NCI-H345 (cell line): ENCODE results near the gene ATP4A.
"Not testable (repeated sequence)": the region's sequence is repeated elsewhere in the genome, so short reads cannot be mapped to it uniquely, and the experiment has no call there.

Experiments used
- DNase-seq: peaks from one replicate; lab custom pipeline; 2025; lab: John Stamatoyannopoulos, UW

The ATP4A gene

DNA sequence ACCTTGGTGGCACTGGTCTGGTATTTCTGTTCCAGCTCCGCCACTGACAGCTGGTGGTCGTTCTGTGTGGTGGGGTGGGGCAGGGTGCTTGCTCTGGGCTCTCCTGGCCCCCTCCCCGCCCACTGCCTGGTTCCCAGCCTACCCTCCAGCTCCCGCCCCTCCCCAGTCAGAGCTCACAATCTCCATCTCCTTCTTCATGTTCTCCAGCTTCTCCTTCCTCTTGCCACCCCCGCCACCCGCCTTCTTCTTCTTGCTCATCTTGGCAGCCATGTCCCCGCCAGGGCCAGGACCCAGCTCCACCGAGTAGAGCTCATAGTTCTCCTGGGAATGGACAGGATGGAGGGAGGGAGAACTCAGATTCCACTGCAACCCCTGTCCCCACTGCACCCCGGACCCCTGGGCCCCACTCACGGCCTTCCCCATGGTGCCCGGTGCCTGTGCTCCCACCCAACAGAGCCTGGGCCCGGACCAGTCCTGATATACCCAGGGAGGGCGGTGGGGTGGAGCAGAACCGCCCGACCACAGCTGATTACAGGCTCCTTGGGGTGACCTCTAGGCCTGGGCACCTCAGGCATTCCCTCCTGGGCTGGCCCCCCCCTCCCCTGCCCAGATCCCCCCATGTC is at the start of gene ATP4A:
TSS of gene ATP4A (minus strand) at position 452 of the 623 bp plus-strand sequence. CDS start at position 423, 29 bp downstream.
- DNase-seq: no peak

DNA sequence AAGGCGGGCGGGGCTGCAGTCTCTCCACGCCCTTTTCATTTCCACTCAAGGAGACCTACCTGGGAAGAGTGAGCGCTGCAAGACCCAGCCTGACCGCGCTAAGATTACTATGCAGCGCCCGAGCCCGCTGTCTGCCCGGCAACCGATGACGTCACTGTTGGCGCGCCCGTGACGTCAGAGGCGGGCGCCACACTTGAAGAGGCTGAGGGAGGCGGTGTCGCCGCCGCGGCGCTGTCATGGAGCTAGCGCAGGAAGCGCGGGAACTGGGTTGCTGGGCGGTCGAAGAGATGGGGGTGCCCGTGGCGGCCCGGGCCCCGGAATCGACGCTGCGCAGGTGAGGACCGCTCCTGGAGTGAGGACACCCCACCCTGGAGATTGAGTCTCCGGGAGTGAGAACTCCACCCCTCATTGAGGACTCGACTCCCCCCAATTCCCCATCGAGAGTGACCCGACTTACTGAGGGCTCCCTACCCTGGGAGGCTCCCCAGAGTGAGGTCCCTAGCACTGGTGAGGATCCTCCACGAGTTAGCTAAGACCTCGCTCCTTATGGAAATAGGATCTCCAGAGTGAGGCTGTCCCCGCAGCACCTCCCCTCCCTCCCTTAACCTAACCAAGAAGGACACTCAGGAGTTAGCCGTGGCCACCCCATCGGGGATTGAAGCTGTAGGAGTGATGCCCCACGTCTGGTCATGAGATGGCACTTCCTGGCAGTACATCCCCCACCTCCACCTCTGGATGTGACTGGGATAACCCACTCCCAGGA is 49.3 kb upstream of the ATP4A start, which contains the start of gene HAUS5:
TSS of gene HAUS5 (plus strand) at position 177 of the 763 bp plus-strand sequence. CDS start at position 237, 60 bp downstream.
- peak; percentile 98 for DNase-seq

DNA sequence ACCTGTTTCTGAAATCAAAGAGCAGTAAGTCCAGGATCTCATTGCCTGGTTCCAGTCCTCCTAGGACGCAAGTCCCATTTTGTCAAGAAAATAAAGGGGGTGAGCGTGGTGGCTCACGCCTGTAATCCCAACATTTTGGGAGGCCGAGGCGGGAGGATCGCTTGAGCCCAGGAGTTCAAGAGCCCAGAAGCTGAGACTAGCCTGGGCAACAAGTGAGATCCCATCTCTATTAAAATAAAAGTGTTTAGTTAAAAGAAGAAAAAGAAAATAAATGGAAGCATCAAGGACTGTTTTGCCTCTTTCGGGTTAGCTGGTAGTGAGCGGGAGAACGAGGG is 48.7 kb upstream of the ATP4A start:
- DNase-seq: no peak

DNA sequence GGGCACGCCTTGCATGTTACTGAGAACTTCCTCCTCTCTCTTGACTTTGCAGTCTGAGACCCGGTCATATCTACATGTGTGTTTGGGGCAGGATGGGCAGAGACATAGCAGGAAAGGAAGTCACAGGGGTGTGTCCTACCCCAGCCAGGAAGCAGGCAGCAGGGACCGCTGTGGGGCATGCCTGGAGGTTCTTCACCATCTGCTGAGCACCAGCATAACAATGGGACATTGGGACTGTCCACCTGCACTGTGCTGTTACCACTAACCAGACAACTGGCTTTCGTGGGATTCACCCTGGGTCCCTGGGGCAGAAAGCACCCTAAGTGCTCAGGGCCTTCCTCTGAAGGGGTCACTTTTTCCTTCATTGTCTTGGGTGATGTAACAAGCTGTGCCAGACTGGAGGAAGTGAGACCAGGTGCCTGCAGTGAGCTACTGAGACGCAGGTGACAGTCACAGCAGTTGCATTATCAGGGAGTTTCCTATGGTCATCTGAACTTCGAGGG is 46.4 kb upstream of the ATP4A start:
- no peak for DNase-seq

DNA sequence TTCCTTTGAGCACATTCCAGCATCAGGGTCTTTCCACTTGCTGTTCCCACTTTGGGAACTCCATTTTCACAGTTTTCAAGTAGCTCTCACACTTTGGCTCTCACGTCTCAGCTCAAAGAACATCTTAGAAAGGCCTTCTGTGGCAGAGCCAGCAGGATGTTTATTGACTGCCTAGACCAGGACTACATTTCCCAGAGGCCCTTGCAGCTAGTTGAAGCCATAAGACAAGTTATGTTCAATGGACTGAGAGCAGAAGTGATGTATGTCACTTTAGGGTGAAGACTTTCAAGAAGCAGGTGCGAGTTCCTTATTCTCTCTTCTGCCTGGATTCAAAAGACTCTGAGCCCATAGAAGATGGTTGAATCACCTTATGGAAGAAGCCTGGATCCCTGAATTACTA is 44.8 kb upstream of the ATP4A start:
- no peak for DNase-seq

DNA sequence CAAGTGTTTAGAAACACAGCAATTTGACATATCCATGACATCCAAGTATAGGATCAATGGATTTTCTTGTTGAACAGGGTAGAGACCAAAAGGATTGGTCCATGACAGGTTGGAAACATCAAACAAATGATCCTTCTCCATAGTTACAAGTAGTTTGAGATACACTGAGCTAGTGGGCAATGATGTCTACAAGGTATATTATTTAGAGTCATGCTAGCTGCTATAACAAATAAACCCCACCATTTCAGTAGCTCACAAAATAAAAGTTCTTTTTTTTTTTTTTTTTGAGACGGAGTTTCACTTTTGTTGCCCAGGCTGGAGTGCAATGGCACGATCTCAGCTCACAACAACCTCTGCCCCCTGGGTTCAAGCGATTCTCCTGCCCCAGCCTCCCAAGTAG is 44.2 kb upstream of the ATP4A start:
- no peak for DNase-seq

DNA sequence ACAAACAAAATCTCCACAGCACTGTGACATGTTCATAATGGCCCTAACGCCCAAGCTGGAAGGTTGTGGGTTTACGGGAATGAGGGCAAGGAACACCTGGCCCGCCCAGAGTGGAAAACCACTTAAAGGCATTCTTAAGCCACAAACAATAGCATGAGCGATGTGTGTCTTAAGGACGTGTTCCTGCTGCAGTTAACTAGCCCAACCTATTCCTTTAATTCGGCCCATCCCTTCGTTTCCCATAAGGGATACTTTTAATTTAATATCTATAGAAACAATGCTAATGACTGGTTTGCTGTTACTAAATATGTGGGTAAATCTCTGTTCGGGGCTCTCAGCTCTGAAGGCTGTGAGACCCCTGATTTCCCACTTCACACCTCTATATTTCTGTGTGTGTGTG is 43.7 kb upstream of the ATP4A start:
- not testable (repeated sequence) for DNase-seq

DNA sequence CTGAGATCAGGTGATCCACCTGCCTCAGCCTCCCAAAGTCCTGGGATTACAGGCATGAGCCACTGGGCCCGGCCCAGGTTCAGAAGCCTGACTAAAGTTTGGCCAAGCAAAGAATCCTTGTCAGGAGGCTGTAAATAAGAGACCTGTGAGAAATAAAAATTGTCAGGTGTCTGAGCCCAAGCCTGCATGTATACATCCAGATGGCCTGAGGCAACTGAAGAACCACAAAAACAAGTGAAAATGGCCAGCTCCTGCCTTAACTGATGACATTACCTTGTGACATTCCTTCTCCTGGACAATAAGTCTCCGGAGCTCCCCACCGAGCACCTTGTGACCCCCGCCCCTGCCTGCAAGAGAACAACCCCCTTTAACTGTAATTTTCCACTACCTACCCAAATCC is 41.0 kb upstream of the ATP4A start:
- DNase-seq: not testable (repeated sequence)

DNA sequence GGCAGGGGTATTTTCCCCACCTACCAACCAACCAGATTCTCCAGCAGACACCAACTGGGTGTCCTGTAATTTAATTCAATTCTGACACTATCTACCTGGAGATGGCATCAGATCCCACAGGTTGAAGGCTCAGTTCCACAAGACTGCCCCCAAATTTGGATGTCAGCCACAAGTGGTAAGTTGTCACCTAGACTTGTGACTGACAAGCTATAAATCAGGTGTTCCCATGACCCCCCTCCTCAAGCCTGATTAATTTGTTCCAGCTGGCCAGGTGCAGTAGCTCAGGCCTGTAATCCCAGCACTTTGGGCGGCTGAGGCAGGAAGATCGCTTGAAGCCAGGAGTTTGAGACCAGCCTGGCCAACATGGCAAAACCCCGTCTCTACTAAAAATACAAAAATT is 38.5 kb upstream of the ATP4A start:
- peak; percentile 25 for DNase-seq

DNA sequence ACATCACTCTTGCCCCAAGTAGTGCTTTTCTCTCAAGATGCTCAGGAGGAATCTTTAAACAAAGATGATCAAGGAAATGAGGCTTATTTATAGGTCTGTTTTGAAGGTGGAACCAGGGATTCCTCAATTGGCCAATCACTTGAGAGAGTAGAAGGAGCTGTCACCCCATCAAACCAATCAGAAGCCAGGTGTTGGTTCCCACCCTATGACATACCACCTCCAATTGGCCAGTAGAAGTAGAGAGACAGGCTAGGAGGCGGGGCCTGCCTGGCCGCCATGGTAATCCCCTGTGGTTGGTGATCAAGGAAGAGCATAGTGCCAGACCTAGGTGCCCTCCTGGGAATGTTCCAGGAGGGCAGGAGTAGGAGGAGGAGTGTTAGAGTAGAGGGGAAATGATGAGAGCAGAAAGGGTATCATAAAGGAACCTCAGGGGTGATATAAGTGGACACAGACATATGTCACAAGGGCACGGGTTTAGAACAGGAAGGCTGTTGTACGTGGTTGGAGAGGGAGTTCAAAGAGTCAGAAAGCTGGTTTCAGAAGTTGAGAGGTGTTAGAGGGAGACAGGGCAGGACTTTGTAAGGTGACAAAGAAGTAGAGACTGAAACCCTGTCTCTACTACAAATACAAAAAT is 33.0 kb upstream of the ATP4A start:
- no peak for DNase-seq

DNA sequence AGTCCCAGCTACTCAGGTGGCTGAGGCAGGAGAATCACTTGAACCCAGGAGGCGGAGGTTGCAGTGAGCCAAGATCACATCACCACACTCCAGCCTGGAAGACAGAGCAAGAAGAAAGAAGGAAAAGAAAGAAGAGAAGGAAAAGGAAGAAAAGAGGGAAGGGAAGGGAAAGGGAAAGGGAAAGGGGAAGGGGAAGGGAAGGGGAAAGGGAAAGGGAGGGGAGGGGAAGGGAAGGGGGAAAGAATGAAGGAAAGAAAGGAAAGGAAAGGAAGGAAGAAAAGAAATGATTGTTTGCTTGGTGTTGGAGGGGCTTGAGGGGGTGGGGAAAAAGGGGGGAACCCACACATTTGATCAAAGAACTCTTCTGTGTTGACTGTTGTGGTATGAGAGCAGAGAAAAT is 32.5 kb upstream of the ATP4A start:
- no peak for DNase-seq

DNA sequence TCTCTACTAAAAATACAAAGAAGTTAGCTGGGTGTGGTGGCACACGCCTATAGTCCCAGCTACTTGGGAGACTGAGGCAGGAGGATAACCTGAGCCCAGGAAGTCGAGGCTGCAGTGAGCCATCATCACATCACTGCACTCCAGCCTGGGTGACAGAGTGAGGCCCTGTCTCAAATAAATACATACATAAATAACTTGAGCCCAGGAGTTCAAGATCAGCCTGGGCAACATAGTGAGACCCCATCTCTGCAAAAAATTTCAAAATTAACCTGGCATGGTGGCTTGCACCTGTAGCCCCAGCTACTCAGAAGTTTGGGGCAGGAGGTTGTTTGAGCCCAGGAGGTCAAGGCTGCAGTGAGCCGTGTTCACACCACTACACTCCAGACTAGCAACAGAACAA is 31.6 kb upstream of the ATP4A start:
- DNase-seq: not testable (repeated sequence)

DNA sequence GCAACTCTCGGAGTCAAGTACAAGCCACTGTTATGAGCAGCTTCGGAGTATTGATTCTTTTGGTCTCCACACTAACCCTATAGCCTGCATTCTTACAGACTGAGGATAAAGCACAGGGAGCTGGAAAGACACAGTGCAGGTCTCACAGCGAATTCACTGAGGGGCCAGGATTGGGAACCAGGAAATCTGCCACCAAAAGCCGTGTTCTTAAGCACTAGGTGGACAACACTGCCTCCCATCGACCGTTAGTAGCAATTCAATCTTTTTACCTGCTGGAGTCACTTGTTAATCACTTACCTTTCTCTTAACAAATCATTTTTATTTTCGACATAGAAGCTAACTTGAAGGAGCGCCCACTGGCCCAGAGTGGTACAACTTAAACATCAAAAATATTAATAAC is 28.8 kb upstream of the ATP4A start:
- peak; percentile 48 for DNase-seq

DNA sequence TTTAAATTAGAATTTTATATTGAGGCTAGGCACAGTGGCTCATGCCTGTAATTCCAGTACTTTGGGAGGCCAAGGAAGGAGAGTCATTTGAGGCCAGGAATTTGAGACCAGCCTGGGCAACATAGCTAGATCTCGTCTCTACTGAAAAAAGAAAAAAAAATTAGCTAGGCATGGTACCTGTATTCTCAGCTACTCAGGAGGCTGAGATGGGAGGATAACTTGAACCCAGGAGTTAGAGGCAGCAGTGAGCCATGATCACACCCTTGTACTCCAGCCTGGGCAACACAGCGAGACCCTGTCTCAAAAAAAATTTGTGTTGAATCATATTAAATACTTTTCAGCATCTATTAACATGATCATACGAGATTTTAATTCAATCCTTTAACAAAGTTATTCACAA is 27.4 kb upstream of the ATP4A start:
- no peak for DNase-seq

DNA sequence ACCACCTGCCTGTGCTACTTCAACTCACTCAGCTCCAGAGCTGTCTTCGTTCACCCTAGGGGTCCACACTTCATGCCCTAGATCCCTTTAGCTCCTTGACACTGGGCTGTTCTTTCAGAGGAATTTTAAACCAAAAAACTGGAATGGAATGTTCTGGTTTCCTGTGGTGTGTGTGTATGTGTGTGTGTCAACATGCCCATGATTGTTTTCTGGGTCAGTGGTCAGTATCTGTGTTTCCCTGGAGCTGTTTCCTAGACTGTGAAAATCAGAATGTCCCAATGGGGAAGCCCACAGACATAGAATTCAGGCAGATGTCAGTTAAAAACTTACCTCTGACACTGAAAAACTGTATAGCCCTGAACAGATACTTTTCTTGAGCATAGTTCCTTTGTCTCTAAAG is 23.9 kb upstream of the ATP4A start:
- DNase-seq: no peak

DNA sequence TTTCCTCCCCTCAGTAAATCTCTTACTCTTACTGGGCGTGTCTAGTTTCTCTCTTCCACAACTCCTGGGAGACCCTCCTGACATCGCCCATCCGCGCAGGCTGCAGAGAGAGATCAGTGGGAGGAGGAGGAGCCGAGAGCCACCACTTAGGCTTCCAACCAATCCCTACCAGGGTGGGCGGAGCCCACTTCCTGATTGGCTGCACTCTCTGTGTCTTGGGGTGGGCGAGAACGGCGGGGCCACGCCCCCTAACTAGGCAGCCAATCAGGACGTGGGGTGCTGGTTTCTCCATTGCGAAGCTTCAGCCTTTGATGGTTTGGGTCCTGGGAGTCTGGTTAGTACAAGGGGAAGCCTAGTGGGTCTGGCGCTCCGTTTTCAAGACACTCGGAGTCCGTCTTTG is 22.4 kb upstream of the ATP4A start, which contains the start of gene PMIS2:
TSS of gene PMIS2 (plus strand) at position 326 of the 400 bp plus-strand sequence. CDS start 87 bp downstream, outside the sequence.
- no peak for DNase-seq

DNA sequence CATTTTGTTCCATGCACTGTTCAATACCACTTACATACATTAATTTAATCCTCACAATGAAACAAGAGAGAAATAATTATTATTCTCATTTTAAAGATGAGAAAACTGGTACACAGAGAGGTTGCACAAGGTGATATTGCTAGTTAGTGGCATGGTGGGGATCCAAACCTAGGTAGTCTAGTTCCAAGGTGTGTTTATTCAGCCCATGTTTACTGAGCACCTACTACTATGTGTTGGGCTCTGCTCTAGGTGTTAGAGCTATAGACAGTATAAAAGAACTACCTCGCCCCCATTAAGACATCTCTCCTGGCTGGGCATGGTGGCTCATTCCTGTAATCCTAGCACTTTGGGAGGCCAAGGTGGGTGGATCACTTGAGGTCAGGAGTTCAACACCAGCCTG is 19.3 kb upstream of the ATP4A start:
- DNase-seq: no peak

DNA sequence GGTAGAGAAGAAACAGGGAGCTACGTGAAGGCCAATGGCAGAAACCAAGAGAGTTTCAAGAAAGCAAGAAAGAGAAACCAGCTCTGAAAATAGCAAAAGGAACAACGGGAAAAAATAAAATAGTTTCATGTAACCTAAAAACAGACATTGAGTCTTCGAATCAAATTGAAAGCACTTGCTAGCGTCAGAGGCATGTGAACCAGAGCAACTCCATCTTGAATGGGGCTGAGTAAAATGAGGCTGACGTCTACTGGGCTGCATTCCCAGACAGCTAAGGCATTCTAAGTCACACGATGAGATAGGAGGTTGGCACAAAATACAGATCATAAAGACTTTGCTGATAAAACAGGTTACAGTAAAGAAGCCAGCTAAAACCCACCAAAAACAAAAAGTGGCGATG is 15.2 kb upstream of the ATP4A start:
- no peak for DNase-seq

DNA sequence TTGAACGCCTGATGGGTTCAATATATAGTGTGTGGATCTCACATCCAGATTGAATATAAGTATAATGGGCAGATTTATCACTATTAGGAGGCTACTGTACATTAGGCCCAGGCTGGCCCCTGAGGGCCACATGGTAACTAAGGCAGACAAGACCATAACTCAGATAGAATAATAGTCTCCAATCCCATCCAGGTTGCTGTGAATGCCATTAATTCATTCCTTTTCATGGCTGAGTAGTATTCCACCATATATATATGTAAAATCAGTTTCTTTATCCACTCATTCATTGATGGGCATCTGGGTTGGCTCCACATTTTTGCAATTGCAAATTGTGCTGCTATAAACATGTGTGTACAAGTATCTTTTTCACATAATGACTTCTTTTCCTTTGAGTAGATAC is 14.5 kb upstream of the ATP4A start:
- DNase-seq: no peak

DNA sequence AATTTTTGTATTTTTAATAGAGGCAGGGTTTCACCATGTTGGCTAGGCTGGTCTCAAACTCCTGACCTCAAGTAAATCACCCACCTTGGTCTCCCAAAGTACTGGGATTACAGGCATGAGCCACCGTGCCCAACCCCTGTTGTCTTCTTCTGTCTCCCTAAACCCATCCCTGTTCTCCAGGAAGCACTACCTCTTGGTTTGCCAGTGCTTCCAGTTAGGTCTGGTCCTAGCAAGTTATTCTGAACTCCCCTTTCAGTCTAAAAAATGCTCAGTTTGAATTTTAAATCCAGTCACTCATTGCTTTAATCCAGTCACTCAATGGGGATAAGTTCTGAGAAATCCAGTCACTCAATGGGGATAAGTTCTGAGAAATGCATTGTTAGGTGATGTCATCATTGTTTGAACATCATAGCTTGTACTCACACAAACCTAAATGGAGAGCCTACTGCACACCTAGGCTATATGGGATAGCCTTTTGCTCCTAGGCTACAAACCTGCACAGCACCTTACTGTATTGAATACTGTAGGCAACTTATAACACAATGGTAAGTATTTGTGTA is 8.0 kb upstream of the ATP4A start:
- no peak for DNase-seq

DNA sequence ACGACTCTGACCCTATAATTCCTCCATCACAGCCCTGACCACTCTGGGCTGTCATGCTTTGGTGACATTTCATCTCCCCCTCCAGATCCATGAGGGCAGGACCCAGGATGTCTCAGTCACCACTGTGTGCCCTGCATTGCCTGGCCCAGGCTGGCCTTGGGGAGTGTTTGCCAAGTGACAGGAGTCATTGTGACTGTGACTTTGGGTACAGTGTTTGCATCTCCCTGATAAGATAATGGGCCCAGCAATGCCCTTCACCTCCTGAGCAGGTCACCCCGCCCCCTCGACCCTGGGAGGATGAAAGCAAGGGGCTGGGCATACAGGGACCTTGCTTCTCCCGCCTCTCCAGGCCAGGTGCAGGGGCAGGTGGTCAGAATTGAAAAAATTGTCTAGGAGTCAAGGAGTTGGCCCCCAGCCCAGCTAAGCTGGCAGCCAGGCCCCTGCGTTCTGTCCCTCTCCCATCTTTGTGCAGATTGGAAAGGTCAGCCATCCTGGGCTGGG is 5.9 kb upstream of the ATP4A start:
- DNase-seq: no peak

DNA sequence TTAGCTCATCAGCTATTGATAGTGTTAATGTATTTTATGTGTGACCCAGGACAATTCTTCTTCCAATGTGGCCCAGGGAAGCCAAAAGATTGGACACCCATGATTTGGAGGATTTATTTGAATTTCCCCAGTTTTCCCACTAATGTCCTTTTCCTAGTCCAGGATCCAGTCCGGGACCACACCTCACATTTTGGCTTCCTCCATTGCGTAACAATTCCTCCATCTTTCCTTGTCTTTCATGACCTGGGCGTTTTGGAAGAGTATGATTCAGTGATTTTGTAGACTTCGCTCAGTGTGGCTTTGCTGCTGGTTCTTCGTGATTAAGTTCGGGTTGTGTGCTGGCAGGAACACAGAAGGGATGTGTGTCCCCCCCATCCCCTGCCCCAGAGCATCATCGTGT is 3.3 kb upstream of the ATP4A start:
- DNase-seq: no peak
